Hypothalamus (tissue), 51 donors: ENCODE results near the gene RAX2.
A peak's percentile ranks its signal among the peaks of the same experiment; 100 is the strongest.

Experiments
- DNase-seq, 51 donors: peaks; one replicate each; lab custom pipeline; 2025; lab: John Stamatoyannopoulos, UW

The RAX2 gene

GRCh38 chr19:3734310-3734600 lies 37.8 kb downstream of the RAX2 start:
- no peak for DNase-seq

DNA sequence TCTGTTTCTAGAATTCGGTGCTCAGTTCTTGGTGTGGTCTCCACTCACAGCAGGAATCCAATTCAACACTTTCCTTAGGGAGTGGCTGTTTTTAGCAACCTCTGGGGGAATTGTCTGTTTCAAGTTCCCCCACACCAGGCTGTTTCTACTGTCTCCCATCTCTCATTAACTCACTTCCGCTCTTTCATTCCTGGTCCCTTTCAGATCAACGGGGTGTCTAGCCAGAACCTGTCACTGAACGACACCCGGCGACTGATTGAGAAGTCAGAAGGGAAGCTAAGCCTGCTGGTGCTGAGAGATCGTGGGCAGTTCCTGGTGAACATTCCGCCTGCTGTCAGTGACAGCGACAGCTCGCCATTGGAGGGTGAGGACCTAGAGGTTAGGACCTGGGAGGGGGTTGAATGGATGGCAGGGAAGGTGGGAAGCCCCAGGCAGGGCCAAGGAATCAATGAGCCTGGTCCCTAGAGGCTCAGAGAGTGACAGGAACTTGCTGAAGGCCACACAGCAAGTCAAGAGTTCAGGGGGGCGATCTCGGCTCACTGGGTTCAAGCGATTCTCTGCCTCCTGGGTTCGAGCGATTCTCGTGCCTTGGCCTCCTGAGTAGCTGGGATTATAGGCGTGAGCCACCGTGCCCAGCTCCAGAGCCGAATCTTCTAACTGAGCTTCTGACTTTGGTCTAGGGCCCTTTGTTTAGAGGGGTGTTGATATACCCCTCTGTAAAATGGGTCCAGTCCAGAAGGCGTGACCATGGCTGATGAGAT lies 38.3 kb downstream of the RAX2 start:
- no peak for DNase-seq

- DNase-seq: no peak
These were observed 39.9 kb downstream of the RAX2 start for GRCh38 chr19:3732108-3732507.

DNA sequence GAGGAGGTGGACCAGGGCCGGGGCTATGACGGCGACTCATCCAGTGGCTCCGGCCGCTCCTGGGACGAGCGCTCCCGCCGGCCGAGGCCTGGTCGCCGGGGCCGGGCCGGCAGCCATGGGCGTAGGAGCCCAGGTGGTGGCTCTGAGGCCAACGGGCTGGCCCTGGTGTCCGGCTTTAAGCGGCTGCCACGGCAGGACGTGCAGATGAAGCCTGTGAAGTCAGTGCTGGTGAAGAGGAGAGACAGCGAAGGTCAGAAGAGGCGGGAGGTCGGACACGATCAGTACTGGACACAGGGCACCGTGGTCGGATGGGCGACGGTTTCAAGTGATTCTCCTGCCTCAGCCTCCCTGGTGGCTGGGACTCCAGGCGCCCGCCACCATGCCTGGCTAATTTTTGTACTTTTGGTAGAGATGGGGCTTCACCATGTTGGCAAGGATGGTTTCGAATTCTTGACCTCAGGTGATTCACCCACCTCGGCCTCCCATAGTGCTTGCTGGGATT lies 41.5 kb downstream of the RAX2 start:
- no peak for DNase-seq

DNA sequence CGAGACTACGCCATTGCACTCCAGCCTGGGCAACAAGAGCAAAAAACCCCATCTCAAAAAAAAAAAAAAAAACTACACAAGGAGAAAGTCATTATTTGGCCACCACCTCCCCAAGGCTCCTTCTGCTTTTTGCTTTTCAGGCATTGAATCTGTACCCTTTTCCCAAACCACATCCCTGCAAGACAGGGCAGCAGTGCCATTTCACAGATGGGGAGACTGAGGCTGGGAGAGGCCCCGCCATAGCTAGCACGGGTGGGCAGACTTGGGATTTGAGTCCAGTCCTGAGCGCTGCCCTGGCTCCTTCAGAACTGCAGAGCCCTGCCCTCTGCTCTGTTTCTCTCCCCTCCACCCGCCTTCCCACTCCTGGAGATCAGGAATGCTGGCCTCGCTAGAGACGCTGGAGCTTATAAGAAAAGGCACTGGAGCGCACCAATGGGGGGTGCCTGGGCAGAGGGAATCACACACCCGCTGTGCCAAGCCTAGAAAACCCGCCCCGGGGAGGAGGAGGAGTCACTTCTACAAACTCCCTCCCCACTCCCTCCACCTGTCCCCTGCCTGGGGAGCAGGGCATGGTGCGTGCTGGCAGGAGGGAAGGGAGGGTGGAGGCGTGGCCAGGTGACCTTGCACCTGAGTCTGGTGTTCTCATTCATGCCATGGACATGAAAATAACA lies 46.3 kb downstream of the RAX2 start:
- DNase-seq: peak in 1 of 51 donors; percentile 15

GRCh38 chr19:3725121-3725520 lies 46.9 kb downstream of the RAX2 start:
- no peak for DNase-seq

DNA sequence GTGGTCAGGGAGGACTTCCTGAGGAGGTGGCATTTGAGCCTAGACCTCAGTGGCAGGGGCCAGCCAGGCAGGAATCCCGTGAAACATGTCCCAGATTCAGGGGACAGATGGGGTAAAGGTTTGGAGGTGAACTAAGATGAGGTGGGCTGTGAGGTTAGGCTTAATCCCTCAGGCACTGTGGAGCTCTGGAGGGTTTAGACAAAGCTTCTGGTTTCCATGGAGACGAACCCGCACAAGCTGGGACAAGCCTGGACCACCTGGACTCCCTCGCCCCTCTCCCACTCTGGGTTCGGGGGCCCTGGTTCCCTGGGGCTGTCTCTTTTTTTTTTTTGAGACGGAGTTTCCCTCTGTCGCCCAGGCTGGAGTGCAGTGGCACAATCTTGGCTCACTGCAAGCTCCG lies 48.1 kb downstream of the RAX2 start:
- DNase-seq: no peak

- no peak for DNase-seq
These were observed 48.9 kb downstream of the RAX2 start for GRCh38 chr19:3723110-3723488.

DNA sequence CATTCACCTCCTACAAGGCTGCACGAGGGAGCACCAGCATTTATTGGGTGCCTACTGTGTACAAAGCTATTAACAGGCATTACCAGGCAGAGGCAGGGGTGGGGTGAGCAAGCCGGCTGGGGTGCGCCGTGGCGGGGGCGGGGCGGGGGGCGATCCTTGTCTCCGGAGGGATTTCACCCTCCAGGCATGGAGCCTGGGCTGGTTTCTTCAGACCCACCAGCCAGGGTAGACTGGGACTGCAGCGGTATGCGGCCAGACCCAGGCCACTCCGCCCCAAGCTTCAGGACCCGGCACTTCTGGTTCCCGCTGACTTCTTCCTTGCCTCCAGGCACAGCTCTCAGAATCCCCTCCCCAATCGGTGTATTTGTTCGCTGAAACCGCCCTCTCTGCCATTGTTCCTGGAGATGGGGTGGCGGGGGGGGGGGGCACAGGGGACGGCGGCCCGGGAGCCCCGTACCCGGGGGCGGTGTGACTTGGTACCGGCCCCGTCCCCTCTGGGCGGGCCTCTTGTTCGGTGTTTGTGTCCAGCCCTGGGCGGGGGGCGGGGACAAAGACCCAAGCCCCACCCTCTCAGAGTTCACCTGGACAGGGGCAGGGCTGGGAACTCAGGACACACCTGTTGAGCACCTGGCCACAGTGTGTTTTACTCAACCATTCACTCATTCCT lies 49.5 kb downstream of the RAX2 start:
- DNase-seq: no peak

- DNase-seq: no peak
These were observed 50.1 kb downstream of the RAX2 start for GRCh38 chr19:3721887-3722442.

- peak in 36 of 51 donors; percentile 2 to 59 (median 30) for DNase-seq
These were observed 50.7 kb downstream of the RAX2 start for GRCh38 chr19:3721131-3721886.

DNA sequence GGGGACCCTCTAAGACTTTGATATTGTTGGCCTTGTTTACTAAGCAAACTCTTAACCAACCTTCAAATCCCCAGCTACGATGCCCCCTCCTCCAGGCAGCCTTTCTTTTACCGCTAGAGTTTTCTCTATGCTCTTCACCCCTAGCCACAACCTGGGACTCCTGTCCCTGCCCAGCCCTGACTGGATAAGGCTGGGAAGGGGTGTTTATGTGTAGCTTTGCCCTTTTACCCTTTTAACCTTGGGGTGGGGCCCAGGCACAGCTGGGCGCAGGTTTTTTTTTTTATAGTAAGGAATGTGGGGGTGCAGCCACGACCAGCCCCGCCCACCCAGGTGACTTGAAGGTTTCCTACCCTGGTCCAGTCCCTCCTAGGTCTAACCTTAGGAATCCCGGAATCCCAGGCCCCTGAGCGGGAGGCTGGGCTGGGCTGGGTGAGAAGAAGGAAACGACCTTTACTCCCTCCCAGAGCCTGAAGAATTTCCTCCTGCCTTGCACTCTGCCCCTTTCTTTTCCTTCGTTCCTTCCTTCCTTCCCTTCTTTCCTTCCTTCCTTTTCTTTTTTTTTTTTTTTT lies 51.6 kb downstream of the RAX2 start:
- no peak for DNase-seq

DNA sequence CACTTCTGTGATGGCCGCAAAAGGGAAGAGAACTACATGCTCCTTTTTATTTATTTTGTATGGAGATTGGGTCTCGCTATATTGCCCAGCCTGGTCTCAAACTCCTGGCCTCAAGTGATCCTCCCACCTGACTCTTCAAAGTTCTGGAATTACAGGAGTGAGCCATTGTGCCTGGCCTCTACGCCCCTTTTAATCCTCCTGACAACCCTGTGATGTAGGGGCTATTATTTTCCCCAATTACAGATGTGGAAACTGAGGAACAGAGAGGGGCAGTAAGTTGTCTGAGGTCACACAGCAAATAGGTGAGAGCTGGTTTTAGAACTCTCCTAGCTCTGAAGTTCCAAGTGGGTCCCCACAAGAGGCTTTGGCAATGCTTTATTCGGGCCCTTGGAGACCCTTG lies 52.2 kb downstream of the RAX2 start:
- DNase-seq: no peak
